Measurements from ENCODE around the gene SLC39A8.

GRCh38 chr4:102348701-102349100 lies 3.4 kb upstream of the SLC39A8 start:
- TF ChIP-seq EZH2phosphoT487 (IDR thresholded peaks at IDR 0.05; ENCODE audit: insufficient read depth, low read depth) (no peak), EZH2 (IDR thresholded peaks at IDR 0.05; ENCODE audit: insufficient read depth, poor library complexity, severe bottlenecking) (no peak)
